NK-92 treated with Interleukin-12 subunit alpha and Interleukin-12 subunit beta, amount 100 ng/mL, for 24 hours (cell line): ENCODE measurements around the gene TRPC4AP.

Source experiments
- DNase-seq: peaks from one replicate; lab custom pipeline; 2025; lab: John Stamatoyannopoulos, UW

TRPC4AP gene

DNA sequence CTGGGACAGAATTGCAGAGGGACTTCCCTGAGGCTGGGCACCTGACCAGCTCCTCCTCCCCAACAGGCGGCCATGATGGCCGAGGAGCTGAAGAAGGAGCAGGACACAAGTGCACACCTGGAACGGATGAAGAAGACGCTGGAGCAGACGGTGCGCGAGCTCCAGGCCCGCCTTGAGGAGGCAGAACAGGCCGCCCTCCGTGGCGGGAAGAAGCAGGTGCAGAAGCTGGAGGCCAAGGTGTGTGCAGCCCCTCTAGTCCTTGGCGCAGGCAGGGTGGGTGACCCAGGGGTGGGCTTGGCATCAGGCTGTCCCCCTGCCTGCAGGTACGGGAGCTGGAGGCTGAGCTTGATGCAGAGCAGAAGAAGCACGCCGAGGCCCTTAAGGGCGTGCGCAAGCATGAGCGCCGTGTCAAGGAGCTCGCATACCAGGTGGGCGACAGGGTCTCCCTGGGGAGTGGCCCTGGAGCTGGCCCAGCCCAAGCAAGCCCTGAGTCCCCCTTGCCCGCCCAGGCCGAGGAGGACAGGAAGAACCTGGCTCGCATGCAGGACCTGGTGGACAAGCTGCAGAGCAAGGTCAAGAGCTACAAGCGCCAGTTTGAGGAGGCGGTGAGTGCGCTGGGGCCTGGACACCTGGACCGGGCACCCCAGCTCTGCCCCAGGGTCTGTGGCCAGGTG lies 91.5 kb downstream of the TRPC4AP start:
- no peak for DNase-seq

DNA sequence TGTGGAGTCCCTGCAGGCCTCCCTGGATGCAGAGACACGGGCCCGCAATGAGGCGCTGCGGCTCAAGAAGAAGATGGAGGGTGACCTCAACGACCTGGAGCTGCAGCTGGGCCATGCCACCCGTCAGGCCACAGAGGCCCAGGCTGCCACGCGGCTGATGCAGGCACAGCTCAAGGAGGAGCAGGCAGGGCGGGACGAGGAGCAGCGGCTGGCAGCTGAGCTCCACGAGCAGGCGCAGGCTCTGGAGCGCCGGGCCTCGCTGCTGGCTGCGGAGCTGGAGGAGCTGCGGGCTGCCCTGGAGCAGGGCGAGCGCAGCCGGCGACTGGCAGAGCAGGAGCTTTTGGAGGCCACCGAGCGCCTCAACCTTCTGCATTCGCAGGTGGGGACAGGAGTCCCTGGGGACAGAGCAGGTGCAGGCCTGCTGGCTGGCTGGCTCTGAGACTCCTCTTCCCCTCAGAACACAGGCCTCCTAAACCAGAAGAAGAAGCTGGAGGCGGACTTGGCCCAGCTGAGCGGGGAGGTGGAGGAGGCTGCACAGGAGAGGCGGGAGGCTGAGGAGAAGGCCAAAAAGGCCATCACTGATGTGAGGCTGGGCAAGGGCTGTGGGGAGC lies 92.2 kb downstream of the TRPC4AP start:
- no peak for DNase-seq

DNA sequence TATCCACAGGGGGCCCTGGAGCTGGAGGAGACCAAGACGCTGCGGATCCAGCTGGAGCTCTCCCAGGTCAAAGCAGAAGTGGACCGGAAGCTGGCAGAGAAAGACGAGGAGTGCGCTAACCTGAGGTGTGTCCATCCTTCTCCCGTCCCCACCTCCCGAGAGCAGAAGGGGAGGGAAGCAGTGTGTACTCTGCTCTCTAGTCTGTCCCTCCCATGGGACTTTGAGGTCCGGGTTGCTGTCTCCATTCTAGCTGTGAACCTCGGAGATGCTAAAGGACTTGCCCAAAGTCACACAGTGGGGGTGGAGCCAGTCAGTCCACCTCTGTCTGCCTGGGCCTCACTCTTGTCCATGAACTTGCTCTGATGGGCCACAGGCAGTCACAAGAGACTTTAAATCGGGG lies 92.8 kb downstream of the TRPC4AP start:
- no peak for DNase-seq

GRCh38 chr20:34999021-34999451 lies 93.6 kb downstream of the TRPC4AP start:
- DNase-seq = no peak

GRCh38 chr20:34998331-34998950 lies 94.2 kb downstream of the TRPC4AP start:
- DNase-seq = no peak

- no peak for DNase-seq
Measured at GRCh38 chr20:34997774-34998173, 94.8 kb downstream of the TRPC4AP start.

DNA sequence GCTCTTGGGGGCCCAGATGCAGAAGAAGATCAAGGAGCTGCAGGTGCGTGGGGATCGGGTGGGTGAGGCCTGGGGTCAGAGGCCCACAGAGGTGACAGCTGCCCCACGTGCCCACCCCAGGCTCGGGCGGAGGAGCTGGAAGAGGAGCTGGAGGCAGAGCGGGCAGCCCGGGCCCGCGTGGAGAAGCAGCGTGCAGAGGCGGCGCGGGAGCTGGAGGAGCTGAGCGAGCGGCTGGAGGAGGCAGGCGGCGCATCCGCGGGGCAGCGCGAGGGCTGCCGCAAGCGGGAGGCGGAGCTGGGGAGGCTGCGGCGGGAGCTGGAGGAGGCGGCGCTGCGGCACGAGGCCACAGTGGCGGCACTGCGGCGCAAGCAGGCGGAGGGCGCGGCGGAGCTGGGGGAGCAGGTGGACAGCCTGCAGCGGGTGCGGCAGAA lies 95.5 kb downstream of the TRPC4AP start:
- DNase-seq = no peak

DNA sequence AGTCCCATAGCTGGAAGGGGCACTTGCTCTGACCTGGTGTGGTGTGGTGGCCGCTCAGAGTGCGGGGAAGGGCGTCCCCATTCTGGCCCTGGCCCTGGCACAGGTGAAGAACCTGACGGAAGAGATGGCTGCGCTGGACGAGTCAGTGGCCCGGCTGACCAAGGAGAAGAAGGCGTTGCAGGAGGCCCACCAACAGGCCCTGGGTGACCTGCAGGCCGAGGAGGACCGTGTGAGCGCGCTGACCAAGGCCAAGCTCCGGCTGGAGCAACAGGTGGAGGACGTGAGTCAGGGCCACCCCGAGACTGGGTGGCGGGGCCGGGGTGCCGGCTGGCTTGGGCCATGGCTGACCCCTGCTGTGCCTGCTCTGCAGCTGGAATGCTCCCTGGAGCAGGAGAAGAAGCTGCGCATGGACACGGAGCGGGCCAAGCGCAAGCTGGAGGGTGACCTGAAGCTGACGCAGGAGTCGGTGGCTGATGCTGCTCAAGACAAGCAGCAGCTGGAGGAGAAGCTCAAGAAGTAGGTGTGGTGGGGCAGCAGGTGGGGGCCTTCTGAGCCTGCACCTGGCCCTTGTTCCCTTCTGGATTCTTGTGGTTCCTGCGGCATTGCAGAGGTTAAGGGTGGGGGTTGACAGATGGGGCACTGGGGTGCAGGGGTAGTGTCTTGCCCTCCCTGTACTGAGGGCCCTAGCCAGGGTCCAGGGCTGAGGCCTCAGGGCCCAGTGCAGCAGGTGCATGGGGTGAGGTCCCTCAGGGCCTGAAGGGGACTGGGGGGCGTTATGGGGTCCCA lies 96.2 kb downstream of the TRPC4AP start:
- no peak for DNase-seq

DNA sequence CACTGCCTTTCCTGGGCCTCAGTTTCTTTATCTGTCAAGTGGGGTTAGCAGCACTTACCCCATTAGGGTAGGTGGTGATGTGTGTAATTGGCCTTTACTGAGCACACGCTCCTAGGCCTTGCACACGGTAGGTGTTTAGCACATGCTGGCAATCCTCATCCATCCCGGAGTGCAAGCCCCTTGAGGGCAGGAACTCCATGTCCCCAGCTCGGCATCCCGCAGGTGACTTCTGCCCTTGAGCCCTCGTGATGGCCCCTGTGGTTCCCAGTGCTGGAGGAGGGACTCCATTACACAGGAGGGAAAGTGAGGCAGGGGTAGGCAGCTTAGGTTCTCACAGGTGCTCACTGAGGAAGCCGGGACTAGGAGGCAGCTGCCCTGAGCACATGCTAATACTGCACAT lies 96.9 kb downstream of the TRPC4AP start:
- DNase-seq = no peak

- no peak for DNase-seq
Measured at GRCh38 chr20:34995192-34995591, 97.4 kb downstream of the TRPC4AP start.

GRCh38 chr20:34994509-34995131 lies 98.0 kb downstream of the TRPC4AP start:
- DNase-seq = no peak

GRCh38 chr20:34993941-34994508 lies 98.6 kb downstream of the TRPC4AP start:
- no peak for DNase-seq

- DNase-seq = no peak
Measured at GRCh38 chr20:34992751-34993417, 99.7 kb downstream of the TRPC4AP start.

GRCh38 chr20:34990661-34991214 lies 101.9 kb downstream of the TRPC4AP start:
- no peak for DNase-seq

- DNase-seq = no peak
Measured at GRCh38 chr20:34990231-34990630, 102.4 kb downstream of the TRPC4AP start.

- no peak for DNase-seq
Measured at GRCh38 chr20:34989670-34990069, 102.9 kb downstream of the TRPC4AP start.

- DNase-seq = no peak
Measured at GRCh38 chr20:34989118-34989517, 103.5 kb downstream of the TRPC4AP start.

- no peak for DNase-seq
Measured at GRCh38 chr20:34988191-34988540, 104.4 kb downstream of the TRPC4AP start.

GRCh38 chr20:34987288-34988190 lies 105.1 kb downstream of the TRPC4AP start:
- DNase-seq = no peak
